ENCODE results near the gene MEGF11.

The MEGF11 gene

GRCh38 chr15:66115568-66116206 lies 137.9 kb downstream of the MEGF11 start:
- DNase-seq (ENCODE audit: low read depth in 3 of 3): no peak

DNA sequence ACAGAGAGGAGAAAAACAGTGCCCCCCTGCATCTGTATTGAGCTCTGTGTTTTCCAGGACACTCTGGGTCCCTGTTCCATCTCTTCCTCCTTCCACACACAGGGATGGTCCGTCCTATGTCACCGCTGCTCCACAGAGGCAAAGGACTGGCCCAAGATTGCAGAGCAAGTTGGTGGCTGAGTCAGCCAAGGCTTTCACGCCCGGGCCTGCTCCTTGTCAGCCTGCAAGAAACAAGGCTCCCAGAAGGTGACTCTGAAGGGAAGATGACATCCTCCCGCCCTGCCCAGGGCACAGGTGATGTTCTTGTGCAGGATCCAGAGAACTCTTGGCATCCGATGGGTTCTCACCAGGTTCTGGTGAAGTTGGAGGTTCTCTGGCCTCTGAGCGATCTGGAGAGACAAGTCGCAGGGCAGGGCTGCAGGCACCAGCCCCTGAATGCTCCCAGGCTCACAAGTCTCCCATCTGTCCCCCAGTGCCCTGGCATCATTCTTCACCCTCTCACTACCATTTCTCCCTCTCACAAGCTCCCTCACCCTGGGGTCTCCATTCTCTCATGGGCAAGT lies 138.6 kb downstream of the MEGF11 start:
- DNase-seq (ENCODE audit: low read depth in 3 of 3): no peak

DNA sequence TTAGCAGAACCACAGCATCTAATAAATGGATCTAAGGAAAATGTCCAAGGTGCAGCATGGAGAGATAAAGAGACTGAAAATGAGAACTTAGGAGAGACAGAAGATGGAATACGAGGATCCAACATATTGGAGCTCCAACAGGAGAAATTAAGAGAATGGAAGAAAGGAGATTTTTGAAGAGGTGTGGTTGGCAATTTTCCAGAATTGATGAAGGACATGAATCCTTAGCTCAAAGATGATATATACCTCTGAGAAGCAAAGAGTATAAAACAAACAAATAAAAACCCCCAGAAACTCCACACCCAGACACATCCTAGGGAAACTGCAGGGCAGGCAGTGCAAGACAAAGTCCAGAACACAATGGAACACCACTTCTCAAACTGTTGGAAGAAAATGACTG lies 141.2 kb downstream of the MEGF11 start:
- DNase-seq (ENCODE audit: low read depth in 3 of 3): no peak

GRCh38 chr15:66111363-66111762 lies 142.2 kb downstream of the MEGF11 start:
- DNase-seq (ENCODE audit: low read depth in 3 of 3): no peak

DNA sequence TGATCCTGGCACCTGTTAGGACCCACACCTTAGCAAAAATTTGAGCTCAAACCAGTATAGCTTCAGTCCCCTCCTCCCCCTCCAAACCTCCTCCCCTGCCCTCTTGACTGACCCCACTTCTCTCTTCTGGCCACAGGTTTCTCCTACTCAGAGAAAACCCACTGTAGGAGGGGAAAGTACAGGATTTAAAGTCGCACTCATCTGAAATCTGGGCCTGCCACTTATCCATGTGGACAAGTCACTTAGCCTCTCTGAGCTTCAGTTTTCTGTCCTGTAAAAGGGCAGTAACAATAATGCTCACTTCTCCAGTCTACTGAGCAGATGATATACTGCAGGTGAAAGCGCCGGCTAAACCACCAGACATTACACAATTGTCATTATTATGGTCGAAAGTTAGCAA lies 142.7 kb downstream of the MEGF11 start:
- DNase-seq (ENCODE audit: low read depth in 3 of 3): no peak

- DNase-seq (ENCODE audit: low read depth in 3 of 3): no peak
Measured at GRCh38 chr15:66109826-66110225, 143.7 kb downstream of the MEGF11 start.

DNA sequence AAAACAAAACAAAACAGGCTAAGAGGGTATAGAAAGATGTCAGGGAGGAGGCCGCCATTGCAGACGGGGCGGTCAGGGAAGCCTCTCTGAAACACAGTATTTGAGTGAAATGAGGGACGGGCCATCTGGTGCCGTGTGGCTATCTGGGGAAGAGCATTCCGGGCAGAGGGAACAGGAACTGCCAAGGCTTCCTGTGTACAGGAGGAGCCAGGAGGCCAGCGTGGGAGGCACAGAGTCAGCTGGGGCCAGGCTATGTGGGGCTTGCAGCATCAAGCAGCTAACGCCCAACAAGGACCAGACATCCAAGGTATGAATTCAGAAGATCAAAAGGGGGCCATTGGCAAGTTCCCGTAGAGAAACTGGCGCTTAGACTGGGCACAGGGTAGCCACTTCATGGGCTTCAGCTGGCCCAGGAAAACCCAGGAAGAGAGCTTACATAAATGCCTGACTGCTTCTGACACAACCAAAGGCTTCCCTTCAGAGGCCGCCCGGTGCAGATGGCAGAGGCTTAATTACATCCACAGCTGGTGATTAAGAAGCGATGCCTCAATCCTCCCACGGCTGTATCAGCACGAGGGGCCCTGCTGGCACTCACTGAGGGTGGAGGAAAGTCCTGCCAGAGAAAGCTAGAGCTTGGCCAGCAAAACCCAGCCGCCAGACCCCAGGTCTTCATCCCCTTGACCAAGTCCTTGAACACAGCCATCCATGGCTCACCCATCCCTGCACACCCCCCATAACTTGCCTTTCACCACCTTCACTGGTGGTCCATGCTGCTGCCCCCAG lies 144.9 kb downstream of the MEGF11 start:
- no peak for DNase-seq (ENCODE audit: low read depth in 3 of 3)

DNA sequence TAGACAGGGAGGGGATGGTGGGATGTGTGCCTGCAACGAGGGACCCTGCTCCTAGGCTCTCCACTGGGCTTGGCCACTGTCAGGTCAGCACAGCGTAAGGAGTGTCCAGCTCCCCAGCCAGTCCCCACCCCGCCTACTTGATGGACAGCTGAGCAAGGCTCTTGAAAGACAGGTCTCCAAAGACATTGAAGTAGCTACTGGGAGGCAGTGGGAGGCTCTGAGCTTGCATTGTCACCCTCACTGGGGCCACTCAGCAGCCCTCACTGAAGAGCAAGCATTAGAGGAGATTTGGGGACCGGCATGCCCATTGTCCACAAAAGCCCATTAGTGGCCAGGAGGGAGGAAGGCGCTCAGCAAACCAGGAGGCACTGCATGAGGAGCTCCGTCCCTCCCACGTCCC lies 146.5 kb downstream of the MEGF11 start:
- no peak for DNase-seq (ENCODE audit: low read depth in 3 of 3)

DNA sequence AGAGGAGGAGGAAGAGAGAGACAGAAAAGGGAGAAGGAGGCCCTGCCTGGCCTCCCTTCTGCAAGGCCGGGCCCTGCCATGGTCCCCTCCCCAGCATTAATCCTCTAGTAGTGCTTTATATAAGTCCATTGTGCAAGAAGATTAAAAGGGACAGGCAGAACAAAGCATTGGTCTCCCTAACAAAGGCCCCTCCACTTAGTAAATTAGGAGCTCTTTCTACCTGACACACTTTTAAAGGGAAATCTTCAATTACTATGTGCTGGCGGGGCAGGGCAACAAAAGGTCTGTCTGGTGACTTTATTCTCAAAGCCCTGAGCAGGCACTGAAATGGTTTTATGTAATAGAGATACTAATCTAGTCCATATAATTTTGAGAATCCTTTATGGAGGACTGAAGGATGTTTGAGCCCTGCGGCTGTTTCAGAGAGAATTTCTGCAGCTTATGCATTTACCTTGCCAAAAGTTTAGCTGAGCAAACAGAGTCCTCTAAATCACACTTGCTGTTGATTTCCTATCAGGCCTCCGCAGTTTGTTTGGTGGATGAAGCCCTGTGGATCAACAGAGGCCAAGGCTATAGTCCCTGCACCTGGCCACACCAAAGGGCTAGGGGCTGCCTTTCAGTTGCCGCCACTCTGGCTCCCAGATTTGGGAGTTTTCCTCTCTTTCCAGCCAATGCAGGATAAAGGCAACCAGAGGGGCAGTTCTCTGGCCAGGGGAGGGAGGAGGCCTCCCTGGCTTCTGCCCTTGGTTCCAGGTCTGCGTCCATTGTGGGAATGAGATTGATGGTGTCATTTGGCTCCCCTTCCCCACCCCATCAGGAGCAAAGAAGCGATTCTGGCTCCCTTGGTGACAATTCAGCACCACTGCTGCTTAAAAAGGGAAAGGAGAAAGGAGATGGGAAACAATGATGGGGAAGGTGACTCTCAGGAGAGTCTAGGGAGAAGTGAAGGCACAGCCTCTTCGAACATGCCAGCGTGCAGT lies 148.0 kb downstream of the MEGF11 start:
- DNase-seq (ENCODE audit: low read depth in 3 of 3): no peak

- DNase-seq (ENCODE audit: low read depth in 3 of 3): no peak
Measured at GRCh38 chr15:66103293-66103590, 150.3 kb downstream of the MEGF11 start.

DNA sequence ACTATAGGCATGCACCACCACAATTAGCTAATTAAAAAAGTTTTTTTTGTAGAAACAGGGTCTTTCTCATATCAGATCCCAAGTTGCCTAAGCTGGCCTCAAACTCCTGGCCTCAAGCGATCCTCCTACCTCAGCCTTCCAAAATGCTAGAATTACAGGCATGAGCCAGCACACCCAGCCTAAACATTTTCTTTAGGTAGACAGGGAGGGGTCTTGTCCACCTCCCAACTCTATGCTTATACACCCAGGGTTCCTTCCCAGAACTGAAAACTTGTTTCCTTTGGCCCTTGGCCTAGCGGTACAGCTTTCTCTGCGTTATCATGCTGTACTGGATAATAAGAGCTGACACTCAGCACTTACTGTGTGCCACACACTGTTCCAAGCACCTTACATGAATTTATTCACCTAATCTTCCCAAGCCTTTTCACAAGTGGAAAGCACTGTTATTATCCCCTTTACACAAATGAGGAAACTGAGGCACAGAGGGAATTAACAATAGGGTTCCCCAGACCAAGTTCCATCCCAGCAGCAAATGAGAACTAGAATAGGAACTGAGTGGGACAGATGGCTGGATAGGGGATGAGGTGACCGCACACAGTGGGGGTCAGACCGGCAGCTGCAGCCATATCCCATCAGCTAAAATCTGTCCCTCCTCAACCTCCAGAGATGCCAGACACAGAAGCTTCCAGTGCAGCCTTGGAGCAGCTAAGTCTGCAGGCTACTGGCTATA lies 150.8 kb downstream of the MEGF11 start:
- no peak for DNase-seq (ENCODE audit: low read depth in 3 of 3)

- no peak for DNase-seq (ENCODE audit: low read depth in 3 of 3)
Measured at GRCh38 chr15:66101715-66102395, 151.7 kb downstream of the MEGF11 start.

DNA sequence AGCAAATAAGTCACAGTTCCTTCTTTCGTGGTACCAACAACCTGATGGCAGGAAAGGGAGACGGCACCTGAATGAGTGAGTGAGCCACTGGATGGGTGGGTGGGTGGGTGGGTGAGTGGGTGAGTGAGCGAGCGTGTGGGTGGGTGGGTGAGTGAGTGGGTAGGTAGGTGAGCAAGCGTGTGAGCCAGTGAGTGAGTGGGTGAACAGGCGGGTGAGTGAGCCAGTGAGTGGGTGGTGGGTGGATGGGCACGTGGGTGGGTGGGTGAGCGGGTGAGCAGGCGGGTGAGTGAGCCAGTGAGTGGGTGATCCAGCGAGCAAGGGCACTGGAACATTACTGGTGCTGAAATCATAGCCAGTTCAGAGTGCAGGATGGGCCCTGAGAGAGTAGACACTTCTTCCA lies 152.8 kb downstream of the MEGF11 start:
- peak in 2 of 3 experiments; percentile 22 to 24 for DNase-seq (ENCODE audit: low read depth in 3 of 3)

DNA sequence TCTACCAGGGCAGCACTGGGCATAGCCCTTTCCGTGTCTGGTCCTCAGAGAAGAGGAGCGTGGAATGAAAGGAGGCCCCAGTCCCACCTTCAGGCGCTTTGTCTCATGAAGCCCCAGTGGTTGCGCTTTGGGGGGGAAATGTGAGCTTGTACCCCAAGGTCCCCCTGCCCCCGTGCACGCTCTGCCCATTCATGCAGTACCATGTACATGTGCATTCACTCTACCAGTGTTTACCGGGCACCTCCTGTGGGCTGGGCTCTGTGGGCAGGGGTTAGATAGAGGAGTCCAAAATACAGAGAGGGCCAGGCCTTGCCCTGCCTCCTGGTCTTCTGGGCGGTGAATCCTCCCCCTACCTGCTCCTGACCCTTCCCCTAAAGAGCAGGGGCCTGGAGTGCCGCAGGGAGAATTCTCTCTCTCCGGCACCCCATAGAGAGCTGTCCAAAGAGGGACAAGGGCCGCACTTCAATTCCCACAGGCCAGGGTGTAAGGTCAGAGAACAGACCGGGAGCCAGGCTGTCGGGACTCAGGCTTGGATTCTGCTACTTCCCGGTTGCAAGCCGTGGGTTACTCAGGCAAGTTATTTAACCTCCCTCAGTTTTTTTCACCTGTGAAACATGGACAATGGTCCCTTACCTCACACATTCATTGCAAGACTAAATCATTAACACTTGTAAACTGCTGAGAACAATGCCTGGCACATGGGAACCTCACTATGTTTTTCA lies 153.4 kb downstream of the MEGF11 start:
- no peak for DNase-seq (ENCODE audit: low read depth in 3 of 3)

GRCh38 chr15:66098022-66098363 lies 155.6 kb downstream of the MEGF11 start:
- DNase-seq (ENCODE audit: low read depth in 3 of 3): no peak

- DNase-seq (ENCODE audit: low read depth in 3 of 3): no peak
Measured at GRCh38 chr15:66097151-66098021, 156.2 kb downstream of the MEGF11 start.

GRCh38 chr15:66096688-66097058 lies 156.9 kb downstream of the MEGF11 start:
- no peak for DNase-seq (ENCODE audit: low read depth in 3 of 3)

DNA sequence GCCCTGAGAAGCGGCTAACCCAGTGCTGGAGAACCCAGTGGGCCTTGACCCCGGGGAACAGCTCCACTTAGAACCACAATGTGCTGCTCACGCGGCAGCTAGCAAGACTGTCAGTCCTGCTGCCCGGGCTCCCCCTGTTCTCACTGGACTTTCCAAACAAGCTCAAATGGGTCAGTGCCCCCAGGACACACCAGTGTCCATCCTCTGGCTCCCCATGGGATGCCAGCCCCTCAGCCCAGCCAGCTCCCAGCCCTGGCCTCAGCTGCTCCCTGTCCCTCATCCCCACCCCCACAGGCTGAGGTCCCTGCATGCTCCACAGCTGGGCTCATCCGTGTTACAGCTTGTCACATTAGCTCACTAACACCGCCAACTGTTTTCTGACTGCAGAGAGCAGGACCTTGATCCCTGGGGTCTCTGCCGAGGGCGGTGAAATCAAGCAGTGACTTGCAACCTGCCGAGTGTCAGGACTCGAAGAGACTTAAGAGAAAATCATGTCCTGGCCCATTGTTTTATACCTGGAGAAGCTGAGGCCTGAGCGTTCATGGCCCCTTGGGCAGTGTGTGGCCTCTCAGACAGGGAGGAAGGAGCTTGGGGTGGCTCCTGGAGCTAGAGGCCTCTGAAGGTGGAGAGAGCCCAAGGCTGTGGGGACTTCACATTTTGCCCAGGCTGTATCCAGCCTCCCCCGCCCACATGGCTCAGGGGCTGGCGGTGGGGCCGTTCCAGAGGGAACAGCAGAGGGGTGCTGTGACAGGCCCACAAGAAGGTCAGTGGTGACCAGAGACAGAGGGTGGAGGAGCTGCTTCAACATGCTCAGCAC lies 157.5 kb downstream of the MEGF11 start:
- no peak for DNase-seq (ENCODE audit: low read depth in 3 of 3)

GRCh38 chr15:66094331-66094730 lies 159.2 kb downstream of the MEGF11 start:
- no peak for DNase-seq (ENCODE audit: low read depth in 3 of 3)
